H1 (cell line): ENCODE measurements around the gene CGN. TPM values are rescaled to one million over a fixed set of nuclear protein-coding genes. Genes with fewer than 3 reads are reported as not detected.

Experiments
- CTCF ChIA-PET: fragments of 300-600 bp; sonication (Branson Sonifier 250); formaldehyde crosslinking; loops from one replicate; lab custom pipeline; 2021; ENCODE audit not compliant: partially characterized antibody; lab: Charles Lee
- POLR2A ChIA-PET: fragments of 300-600 bp; sonication (Branson Sonifier 250); formaldehyde crosslinking; loops from one replicate; lab custom pipeline; 2021; ENCODE audit warnings: inconsistent platforms; ENCODE audit not compliant: partially characterized antibody; lab: Charles Lee
- DNase-seq, 2 experiments: peaks; one replicate each; pipeline versions ENCODE4 v3.0.0 to v3.0.0-alpha.2; 2010 to 2022; ENCODE audit warnings: low spot score in 2 of 2, low read depth in 1 of 2, mixed read lengths in 1 of 2
- FAIRE-seq: peaks from 2 replicates; lab custom pipeline; 2011; peaks lifted over from hg19 to GRCh38; lab: Jason Lieb, UNC
- H2AFZ ChIP-seq: 2 replicates; pipeline ENCODE4 v1.8.1; 2012; ENCODE audit warnings: low read length, inconsistent platforms
- H2AK5ac ChIP-seq: 2 replicates; pipeline ENCODE4 v1.6.1; 2013; ENCODE audit warnings: low read depth, low read length
- H2BK120ac ChIP-seq: replicated peaks from 2 replicates; pipeline ENCODE3; 2013; ENCODE audit warnings: low read depth, low read length, inconsistent platforms
- H2BK12ac ChIP-seq: 2 replicates; pipeline ENCODE4 v1.6.1; 2013; ENCODE audit warnings: low read depth, low read length
- H2BK15ac ChIP-seq: 2 replicates; pipeline ENCODE4 v1.6.1; 2013; ENCODE audit warnings: low read length
- H2BK20ac ChIP-seq: 2 replicates; pipeline ENCODE4 v1.6.1; 2013; ENCODE audit warnings: low read length
- H2BK5ac ChIP-seq: 2 replicates; pipeline ENCODE4 v1.6.1; 2013; ENCODE audit warnings: low read depth, low read length
- H3K14ac ChIP-seq: 2 replicates; pipeline ENCODE4 v1.6.1; 2013; ENCODE audit warnings: inconsistent platforms; ENCODE audit not compliant: insufficient read length
- H3K18ac ChIP-seq: 2 replicates; pipeline ENCODE4 v1.6.1; 2013; ENCODE audit warnings: low read length; ENCODE audit errors: extremely low read depth
- H3K23ac ChIP-seq: 2 replicates; pipeline ENCODE4 v1.6.1; 2013; ENCODE audit warnings: inconsistent platforms; ENCODE audit not compliant: insufficient read length
- H3K23me2 ChIP-seq: 2 replicates; pipeline ENCODE4 v1.6.1; 2013; ENCODE audit warnings: low read depth, low read length
- H3K27ac ChIP-seq: 2 replicates; pipeline ENCODE4 v1.6.1; 2011; ENCODE audit warnings: low read depth, low read length, inconsistent platforms
- H3K27me3 ChIP-seq, 4 experiments: replicated peaks in 1 of 4; 1 replicate in 1 of 4; 2 replicates in 3 of 4; pipeline versions ENCODE4 v1.6.1 to v1.8.1; 2011 to 2013; ENCODE audit warnings: low read length in 3 of 4, mild to moderate bottlenecking in 3 of 4, inconsistent platforms in 2 of 4, mixed read lengths in 2 of 4, moderate library complexity in 1 of 4; ENCODE audit not compliant: control insufficient read depth in 3 of 4, insufficient read depth in 3 of 4; ENCODE audit errors: extremely low read depth in 1 of 4
- H3K36me3 ChIP-seq, 4 experiments: 2 replicates each; pipeline versions ENCODE4 v1.6.1 to v1.8.1; 2011 to 2013; ENCODE audit warnings: mild to moderate bottlenecking in 4 of 4, low read length in 3 of 4, moderate library complexity in 2 of 4, control low read depth in 1 of 4, inconsistent platforms in 1 of 4; ENCODE audit not compliant: insufficient read depth in 4 of 4, control insufficient read depth in 2 of 4
- H3K4ac ChIP-seq: replicated peaks from 2 replicates; pipeline ENCODE3; 2013; ENCODE audit warnings: low read length, low read depth, mixed read lengths, inconsistent platforms; ENCODE audit not compliant: insufficient read length
- H3K4me1 ChIP-seq, 4 experiments: replicated peaks in 1 of 4; 1 replicate in 1 of 4; 2 replicates in 3 of 4; pipeline versions ENCODE4 v1.6.1 to v1.8.1; 2011 to 2013; ENCODE audit warnings: low read length in 3 of 4, inconsistent platforms in 2 of 4, mixed read lengths in 1 of 4; ENCODE audit not compliant: insufficient read depth in 4 of 4, control insufficient read depth in 3 of 4
- H3K4me2 ChIP-seq, 2 experiments: 2 replicates each; pipeline versions ENCODE4 v1.6.1 to v1.8.1; 2011 to 2013; ENCODE audit warnings: low read depth in 2 of 2, low read length in 2 of 2, control low read depth in 1 of 2, inconsistent platforms in 1 of 2, mild to moderate bottlenecking in 1 of 2; ENCODE audit not compliant: insufficient read depth in 1 of 2
- H3K4me3 ChIP-seq, 4 experiments: fragments of 200-600, 300-600 bp in 1 of 4; sonication (generic), shearing (Covaris generic), sonication (Bioruptor Twin) in 1 of 4; 2 replicates each; pipeline versions ENCODE4 v1.5.1 to v1.8.1; 2011 to 2016; ENCODE audit warnings: low read length in 4 of 4, low read depth in 3 of 4, control low read depth in 2 of 4, inconsistent platforms in 2 of 4, mild to moderate bottlenecking in 2 of 4, mixed read lengths in 1 of 4, moderate library complexity in 1 of 4; ENCODE audit not compliant: insufficient read depth in 2 of 4; ENCODE audit errors: extremely low read depth in 1 of 4
- H3K56ac ChIP-seq: replicated peaks from 2 replicates; pipeline ENCODE3; 2013; ENCODE audit warnings: low read depth, mild to moderate bottlenecking, mixed read lengths, low read length, inconsistent platforms; ENCODE audit not compliant: insufficient read length
- H3K79me1 ChIP-seq: 2 replicates; pipeline ENCODE4 v1.6.1; 2013; ENCODE audit warnings: low read depth, low read length, control low read depth
- H3K79me2 ChIP-seq, 2 experiments: 2 replicates each; pipeline versions ENCODE4 v1.6.1 to v1.8.1; 2012 to 2013; ENCODE audit warnings: low read length in 2 of 2, mild to moderate bottlenecking in 2 of 2, inconsistent platforms in 1 of 2; ENCODE audit not compliant: insufficient read depth in 2 of 2, control insufficient read depth in 1 of 2
- H3K9ac ChIP-seq, 4 experiments: replicated peaks in 1 of 4; 1 replicate in 1 of 4; 2 replicates in 3 of 4; pipeline versions ENCODE4 v1.6.1 to v1.8.1; 2011 to 2013; ENCODE audit warnings: low read depth in 3 of 4, low read length in 3 of 4, control low read depth in 2 of 4, mild to moderate bottlenecking in 2 of 4, moderate library complexity in 2 of 4, inconsistent platforms in 1 of 4; ENCODE audit errors: extremely low read depth in 1 of 4
- H3K9me3 ChIP-seq, 2 experiments: 2 replicates each; pipeline versions ENCODE4 v1.6.1 to v1.8.1; 2012 to 2013; ENCODE audit warnings: mild to moderate bottlenecking in 2 of 2, moderate library complexity in 2 of 2, control low read depth in 1 of 2, inconsistent platforms in 1 of 2, low read depth in 1 of 2, low read length in 1 of 2, mixed read lengths in 1 of 2; ENCODE audit not compliant: insufficient read depth in 2 of 2
- H4K20me1 ChIP-seq, 2 experiments: replicated peaks in 1 of 2; 2 replicates each; pipeline versions ENCODE3 to v1.8.1; 2011 to 2013; ENCODE audit warnings: inconsistent platforms in 2 of 2, low read length in 2 of 2, mild to moderate bottlenecking in 1 of 2; ENCODE audit not compliant: insufficient read depth in 2 of 2, control insufficient read depth in 1 of 2
- H4K5ac ChIP-seq: 2 replicates; pipeline ENCODE4 v1.6.1; 2013; ENCODE audit warnings: low read length, low read depth, mixed read lengths, inconsistent platforms; ENCODE audit not compliant: insufficient read length
- H4K8ac ChIP-seq: 2 replicates; pipeline ENCODE4 v1.8.0; 2013; ENCODE audit warnings: mild to moderate bottlenecking, moderate library complexity, low read length, inconsistent platforms; ENCODE audit not compliant: insufficient read depth; ENCODE audit errors: extremely low read depth
- H4K91ac ChIP-seq: replicated peaks from 2 replicates; pipeline ENCODE3; 2013; ENCODE audit warnings: low read length, mixed read lengths, inconsistent platforms; ENCODE audit not compliant: insufficient read length
- ASH2L ChIP-seq: fragments of 200-600, 300-600 bp; sonication (generic); IDR thresholded peaks from one replicate; pipeline ENCODE4 v1.7.1; 2017; ENCODE audit warnings: low read length
- GTF2F1 ChIP-seq: IDR thresholded peaks from 2 replicates; pipeline ENCODE4 v1.6.1; 2012; ENCODE audit warnings: low read depth, low read length, improper control_type of control experiment, borderline replicate concordance
- POLR2A ChIP-seq, 2 experiments: IDR thresholded peaks; 1 replicate in 1 of 2; 2 replicates in 1 of 2; pipeline ENCODE4 v1.6.1; 2011; ENCODE audit warnings: low read depth in 2 of 2, low read length in 2 of 2, mild to moderate bottlenecking in 2 of 2; ENCODE audit errors: control extremely low read depth in 1 of 2
- RBBP5 ChIP-seq: IDR thresholded peaks from 2 replicates; pipeline ENCODE4 v1.7.1; 2012; ENCODE audit warnings: low read depth, mild to moderate bottlenecking, inconsistent platforms, low read length, moderate library complexity, borderline replicate concordance
- RFX5 ChIP-seq: IDR thresholded peaks from 2 replicates; pipeline ENCODE4 v1.6.1; 2011; ENCODE audit warnings: low read depth, low read length, improper control_type of control experiment, borderline replicate concordance
- SIX5 ChIP-seq: IDR thresholded peaks from 2 replicates; pipeline ENCODE4 v1.6.1; 2011; ENCODE audit warnings: mild to moderate bottlenecking, low read depth, low read length
- WGBS, 2 experiments: shearing (Covaris generic) in 1 of 2; methylation state at CpG; one replicate each; pipeline versions ENCODE4 v1.1.6 to v1.1.7; 2013 to 2015; ENCODE audit warnings: low lambda C conversion rate in 2 of 2, mixed read lengths in 2 of 2, inconsistent platforms in 1 of 2, low coverage in 1 of 2, missing lambda C conversion rate in 1 of 2; ENCODE audit not compliant: insufficient replicate concordance in 2 of 2, insufficient coverage in 1 of 2, insufficient read length in 1 of 2; ENCODE audit errors: extremely low coverage in 1 of 2, missing lambda C conversion rate in 1 of 2; 5-methylcytosine and 5-hydroxymethylcytosine counted together
- polyA plus RNA-seq, 7 experiments: library from polyadenylated mRNA; depleted of rRNA in 3 of 7; stranded (reverse) in 5 of 7; unstranded in 2 of 7; fragments of >200 nt in 5 of 7; fragments of 200-250 nt in 2 of 7; gene quantifications; 1 replicate in 5 of 7; 2 replicates in 1 of 7; 4 replicates in 1 of 7; pipeline versions ENCODE4 v1.2.1 to v1.2.3, GENCODE V29; 2011 to 2013; ENCODE audit warnings: missing spikeins in 2 of 7, mixed read lengths in 2 of 7
- total RNA-seq: library from RNA; stranded (reverse); fragmentation: NEBNext Ultra II Directional; extraction: Animal tissue kit (Norgen Biotek cat#: 25700); gene quantifications from 2 replicates; pipeline ENCODE4 v1.2.1, GENCODE V29; 2021

The CGN gene
- total and polyA plus RNA-seq, 2 of the 8 experiments (the other 6 are each of a cell fraction or from before 2014, with no cell fraction given) = 15.9 to 52.7 TPM

GRCh38 chr1:151570819-151571218 lies 59.6 kb downstream of the CGN start:
- H3K79me2 ChIP-seq = no peaks in the 10 kb centered on the region
- WGBS, 2 experiments = 93% methylated on average over 1 of the region's 1 CpG; no CpG with 5 or more reads in 1 of the 2 experiments

More at GRCh38 chr1:151570819-151571218, 59.6 kb downstream of the CGN start:
- Histone ChIP-seq H3K4me3 (no peak overlapping the region), H2BK20ac (no peak overlapping the region), H2AFZ (no peak overlapping the region), H3K9ac (no peak overlapping the region), H3K4me2 (no peak overlapping the region), H3K4me1 (no peaks in the 10 kb centered on the region), H2BK5ac (no peak overlapping the region), H4K20me1 (no peaks in the 10 kb centered on the region), H3K14ac (no peak overlapping the region), H3K9me3 (no peaks in the 10 kb centered on the region), H3K27me3 (no peaks in the 10 kb centered on the region), H2AK5ac (no peak overlapping the region), H3K23ac (no peak overlapping the region), H3K79me1 (no peaks in the 10 kb centered on the region), H2BK120ac (no peak overlapping the region), H3K27ac (no peak overlapping the region), H3K18ac (no peak overlapping the region), H3K56ac (no peak overlapping the region), H3K23me2 (no peaks in the 10 kb centered on the region), H3K4ac (no peak overlapping the region), H4K91ac (no peak overlapping the region), H4K8ac (no peak overlapping the region; the same call in 1 of the 2 replicates), H4K5ac (no peak overlapping the region), H2BK15ac (no peak overlapping the region), H2BK12ac (no peak overlapping the region), H3K36me3 (peaks cover 2 to 23% (median 8%) of the 10 kb centered on the region in 4 experiments; a peak in 7 of 8 replicates)
- DNase-seq = no peak
- POLR2A ChIA-PET = interaction anchor here (1.7 kb wide), 1 partner anchor 31 kb away, joined by 9 read pairs; the partner anchor contains the start of gene TUFT1
- TF ChIP-seq ASH2L (no peak), POLR2A (IDR thresholded peaks at IDR 0.05; ENCODE audit: control extremely low read depth in 1 of 2, low read depth in 2 of 2, low read length in 2 of 2) (no peak), RBBP5 (no peak), GTF2F1 (no peak), SIX5 (no peak), RFX5 (no peak)
- CTCF ChIA-PET = no interaction called here
- no peak for FAIRE-seq
